GM12873 (cell line): Measurements from ENCODE around the gene COL21A1.

ENCODE experiments used
- CTCF ChIP-seq: IDR thresholded peaks from 2 replicates; pipeline ENCODE4 v1.5.1; 2012; ENCODE audit warnings: low read depth, mild to moderate bottlenecking, moderate library complexity, low read length, control low read depth; ENCODE audit not compliant: insufficient read depth; ENCODE audit errors: missing control alignments

The COL21A1 gene

DNA sequence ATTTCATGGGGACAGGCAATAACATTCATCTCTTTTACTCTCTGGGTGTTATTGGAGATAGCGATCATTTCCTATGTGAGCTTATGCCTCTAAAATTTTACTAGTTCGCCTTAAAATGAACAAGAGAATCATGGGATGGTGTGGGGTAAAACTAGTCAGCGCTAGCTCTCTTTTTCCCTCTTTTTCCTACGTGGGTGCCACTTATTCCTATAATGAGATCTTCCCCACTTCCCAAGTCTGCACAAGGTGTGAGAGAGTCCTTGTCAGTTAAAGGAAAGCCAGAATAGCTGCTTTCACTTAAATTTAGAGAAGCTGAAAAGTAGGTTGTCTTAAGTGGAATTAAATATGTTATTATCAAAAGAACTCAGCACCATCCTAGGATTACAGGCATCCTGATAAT, 198.8 kb downstream of the COL21A1 start:
- no peak for TF ChIP-seq CTCF

GRCh38 chr6:56047931-56048540, 199.3 kb downstream of the COL21A1 start:
- no peak for TF ChIP-seq CTCF

DNA sequence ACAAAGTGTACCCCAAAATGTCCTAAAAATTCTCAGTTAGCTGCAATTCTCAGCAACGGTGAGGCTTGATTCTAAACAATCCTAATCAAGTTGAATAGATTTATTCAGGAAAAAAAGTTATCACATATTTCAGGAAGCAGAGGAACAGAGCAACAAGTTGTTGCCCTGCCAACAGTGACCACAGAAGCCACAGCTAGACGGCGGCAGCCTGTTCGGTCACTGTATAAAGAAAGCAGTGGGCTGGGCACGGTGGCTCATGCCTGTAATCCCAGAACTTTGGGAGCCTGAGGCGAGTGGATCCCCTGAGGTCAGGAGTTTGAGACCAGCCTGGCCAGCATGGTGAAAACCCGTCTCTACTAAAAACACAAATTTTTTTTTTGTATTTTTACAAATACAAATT, 200.8 kb downstream of the COL21A1 start:
- no peak for TF ChIP-seq CTCF

GRCh38 chr6:56043761-56044160, 203.6 kb downstream of the COL21A1 start:
- TF ChIP-seq CTCF, result no peak

- no peak for TF ChIP-seq CTCF
Observed at GRCh38 chr6:56043076-56043475, 204.3 kb downstream of the COL21A1 start.

DNA sequence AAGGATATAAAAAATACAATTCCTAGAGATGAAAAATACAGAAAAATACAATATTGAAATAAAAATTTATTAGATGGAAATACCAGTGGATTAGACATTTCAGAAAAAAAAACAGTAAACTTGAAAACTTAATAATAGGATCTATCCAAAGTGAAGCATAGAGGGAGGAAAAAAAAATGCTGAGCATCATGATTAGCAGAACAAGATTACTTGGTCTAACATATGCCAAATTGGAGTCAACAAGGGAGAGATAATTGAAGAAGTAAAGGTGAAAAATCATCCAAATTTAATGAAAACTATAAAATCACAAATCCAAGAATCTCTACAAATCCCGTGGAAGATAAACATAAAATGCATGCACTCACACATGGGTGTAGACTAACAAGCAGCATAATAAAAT, 205.8 kb downstream of the COL21A1 start:
- TF ChIP-seq CTCF, result no peak

DNA sequence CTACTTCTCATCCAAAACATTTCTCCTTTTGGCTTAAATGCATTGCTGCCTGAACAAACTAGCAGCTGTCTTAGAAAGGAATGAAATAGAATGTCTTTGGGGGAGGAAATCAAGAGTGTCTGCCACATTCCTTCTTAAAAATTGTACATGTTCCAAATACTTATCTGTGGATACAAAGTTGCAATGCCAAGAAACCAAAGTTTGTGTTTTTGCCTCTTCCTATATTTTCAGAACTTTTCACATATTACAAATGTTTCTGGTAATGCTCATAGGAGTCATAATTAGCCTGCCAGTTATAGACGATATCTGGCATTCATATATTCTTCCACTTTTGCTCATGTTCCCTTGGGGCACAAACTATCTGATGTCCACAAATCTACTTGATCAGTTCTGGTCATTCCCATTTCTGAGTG, 206.5 kb downstream of the COL21A1 start:
- TF ChIP-seq CTCF, result no peak
